HUES6 (cell line): ENCODE data around the gene AP1AR.

ENCODE experiments used
- H3K27ac ChIP-seq: 2 replicates; pipeline ENCODE4 v1.7.0; 2013; ENCODE audit warnings: low read depth, mild to moderate bottlenecking, low read length, inconsistent platforms
- H3K27me3 ChIP-seq: 2 replicates; pipeline ENCODE4 v1.6.1; 2013; ENCODE audit warnings: low read length; ENCODE audit not compliant: control insufficient read depth, insufficient read depth
- H3K36me3 ChIP-seq: 2 replicates; pipeline ENCODE4 v1.6.1; 2013; ENCODE audit warnings: low read length; ENCODE audit not compliant: control insufficient read depth, insufficient read depth
- H3K4me1 ChIP-seq: 2 replicates; pipeline ENCODE4 v1.6.1; 2013; ENCODE audit warnings: low read length; ENCODE audit not compliant: control insufficient read depth, insufficient read depth
- H3K4me3 ChIP-seq: 2 replicates; pipeline ENCODE4 v1.5.1; 2013; ENCODE audit warnings: low read depth, low read length
- H3K9ac ChIP-seq: one replicate; pipeline ENCODE4 v1.6.1; 2013; ENCODE audit warnings: mild to moderate bottlenecking, low read length
- H3K9me3 ChIP-seq: 2 replicates; pipeline ENCODE4 v1.6.1; 2013; ENCODE audit warnings: low read depth, low read length; ENCODE audit not compliant: control insufficient read depth, insufficient read depth

Gene AP1AR

DNA sequence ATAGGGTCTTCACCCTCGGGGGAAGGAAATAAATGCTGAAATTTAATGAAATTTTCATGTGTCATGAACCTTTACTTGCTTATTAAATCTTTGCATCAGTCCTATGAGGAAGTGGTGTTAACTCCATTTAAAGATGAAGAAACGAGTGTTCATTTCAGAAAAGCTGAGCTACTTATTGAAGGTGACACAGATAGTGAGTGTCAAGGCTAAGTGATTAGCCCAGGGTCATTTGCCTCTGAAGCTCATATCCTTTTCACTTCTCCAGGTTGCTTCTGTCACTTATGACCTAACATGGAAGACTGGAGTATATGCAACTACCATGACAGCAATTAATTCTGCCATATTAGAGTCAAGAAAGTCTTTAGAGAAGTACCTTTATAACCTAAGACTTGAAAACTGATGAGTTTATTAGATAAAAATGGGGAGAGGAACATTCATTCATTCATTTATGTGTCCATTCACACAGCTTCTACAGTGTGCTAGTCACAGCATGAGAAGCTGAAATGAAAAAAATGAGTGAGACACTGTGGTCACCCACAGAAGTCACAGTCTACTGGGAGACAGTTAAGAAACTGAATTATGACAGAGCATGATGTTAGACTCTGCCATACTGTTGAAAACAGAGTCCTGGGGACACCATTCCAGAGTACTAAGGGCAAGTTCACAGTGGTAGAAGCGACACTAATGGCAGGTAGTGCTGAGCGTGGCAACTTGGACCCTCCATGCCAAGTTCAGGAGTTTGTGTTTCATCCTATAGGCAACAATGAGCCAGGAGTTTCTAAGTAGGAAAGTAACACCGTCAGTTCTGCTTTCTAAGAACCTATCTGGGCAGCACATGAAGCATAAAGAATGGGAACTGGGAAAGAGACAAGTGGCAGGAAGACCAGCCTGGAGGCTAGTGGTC lies 86.9 kb downstream of the AP1AR start:
- Histone ChIP-seq H3K27me3 (0 out of 2 replicates have a peak, but pooled peaks cover 5% of the 10 kb centered on the region), H3K36me3 (no peaks in the 10 kb centered on the region), H3K9ac (no peak overlapping the region), H3K4me3 (no peak overlapping the region), H3K27ac (no peak overlapping the region), H3K4me1 (no peaks in the 10 kb centered on the region), H3K9me3 (no peaks in the 10 kb centered on the region)
